Stomach (tissue), 9 donors: ENCODE measurements around the gene ATP8A2. TPM values are rescaled to one million over a fixed set of nuclear protein-coding genes. Genes with fewer than 3 reads are reported as not detected.
A peak's percentile ranks its signal among the peaks of the same experiment; 100 is the strongest.
"Not testable (repeated sequence)": the region's sequence is repeated elsewhere in the genome, so short reads cannot be mapped to it uniquely, and the experiment has no call there.

Source experiments
- DNase-seq, 2 donors: peaks; one replicate each; pipeline versions ENCODE4 v3.0.0 to v3.0.0-alpha.2; 2013 to 2019
- H3K27ac ChIP-seq, 5 donors: fragments of 200-600 bp in 4 of 5; sonication (generic) in 4 of 5; one replicate each; pipeline ENCODE4 v1.5.1; 2013 to 2019; ENCODE audit warnings: mild to moderate bottlenecking in 1 of 5, moderate library complexity in 1 of 5
- H3K27me3 ChIP-seq, 3 donors: fragments of 200-600 bp; sonication (generic); one replicate each; pipeline ENCODE4 v1.5.1; 2017 to 2019; ENCODE audit warnings: mixed run types in 1 of 3
- H3K36me3 ChIP-seq, 4 donors: fragments of 200-600 bp; sonication (generic); 1 replicate in 3 of 4; 2 replicates in 1 of 4; pipeline ENCODE4 v1.5.1; 2016 to 2019
- H3K4me1 ChIP-seq, 4 donors: fragments of 200-600 bp; sonication (generic); one replicate each; pipeline ENCODE4 v1.5.1; 2016 to 2019
- H3K4me3 ChIP-seq, 4 donors: fragments of 200-600 bp; sonication (generic) in 3 of 4; one replicate each; pipeline ENCODE4 v1.5.1; 2016 to 2019; ENCODE audit warnings: mild to moderate bottlenecking in 1 of 4
- H3K9me3 ChIP-seq, 4 donors: fragments of 200-600 bp; sonication (generic); one replicate each; pipeline ENCODE4 v1.5.1; 2016 to 2019
- EP300 ChIP-seq: sonication (generic); formaldehyde crosslinking; IDR thresholded peaks from one replicate; pipeline ENCODE4 v1.6.1; 2017; ENCODE audit warnings: antibody characterized with exemption
- POLR2A ChIP-seq, 4 donors: fragments of 450-650 bp; IDR thresholded peaks; one replicate each; pipeline ENCODE4 v1.6.1; 2016; ENCODE audit warnings: antibody characterized with exemption in 4 of 4, control low read depth in 2 of 4, mild to moderate bottlenecking in 1 of 4, moderate library complexity in 1 of 4
- POLR2AphosphoS5 ChIP-seq, 3 donors: sonication (generic); formaldehyde crosslinking; IDR thresholded peaks; one replicate each; pipeline ENCODE4 v1.6.1; 2016; ENCODE audit warnings: antibody characterized with exemption in 3 of 3
- whole genome bisulfite sequencing, 5 donors: extraction: QIAGEN DNeasy Blood & Tissue Kit in 3 of 5; methylation state at CpG; one replicate each; pipeline versions ENCODE4 v1.1.5 to v1.1.7; 2013 to 2018; 5-methylcytosine and 5-hydroxymethylcytosine counted together
- intact Hi-C: fragments of 100-400 bp; cut with DNase I; formaldehyde crosslinking; loops from one replicate; pipeline ENCODE4 v1.15.1; 2023; ENCODE audit warnings: low total_unique reads
- polyA plus RNA-seq, 3 donors: library from polyadenylated mRNA; stranded (reverse); fragments of 200-250 nt; gene quantifications; one replicate each; pipeline ENCODE4 v1.2.3, GENCODE V29; 2013
- small RNA-seq, 4 donors: library from RNA; depleted of rRNA; stranded (forward); fragments of <200 nt; gene quantifications; one replicate each; pipeline ENCODE3, GENCODE V24; 2016
- total RNA-seq, 5 donors: library from RNA; depleted of rRNA; stranded (reverse); fragments of >200 nt; gene quantifications; one replicate each; pipeline versions ENCODE4 v1.1.0 to v1.2.3, GENCODE V29; 2014 to 2016
- TF ChIP-seq, protein P1 (sequence below), 7 experiments: fragments of 450-650 bp in 4 of 7; fragments of 200-600 bp in 3 of 7; sonication (generic) in 3 of 7; IDR thresholded peaks; one replicate each; pipeline ENCODE4 v1.5.1; 2016 to 2019; ENCODE audit warnings: antibody characterized with exemption in 7 of 7, control low read depth in 2 of 7, mild to moderate bottlenecking in 1 of 7
- donor health status: healthy with polysubstance abuse.
- donor health status: Bipolar disorder and iron deficiency.
- donor health status: healthy.

ATP8A2 gene
- total and polyA plus RNA-seq, 8 donors = 0.12 to 3.5 (median 0.20) TPM; not detected in 3

DNA sequence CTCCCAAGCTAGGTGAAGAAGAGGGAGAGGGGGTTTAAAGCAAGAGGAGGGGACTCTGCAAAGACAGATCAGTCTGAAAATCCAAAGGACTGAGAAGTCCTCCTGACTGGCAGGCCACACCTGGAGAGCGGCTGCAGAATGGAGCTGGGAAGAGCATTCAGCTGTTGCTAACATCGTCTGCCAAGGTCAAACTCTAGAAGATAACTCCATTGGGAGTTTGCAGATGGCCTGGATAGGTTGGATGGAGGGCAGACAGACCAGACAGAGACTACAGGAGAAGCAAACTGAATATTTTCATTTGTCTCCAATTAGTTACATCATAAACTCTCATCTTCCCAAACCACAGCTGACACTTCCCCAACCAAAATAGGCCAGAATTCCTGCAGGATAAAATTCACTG, 699.9 kb downstream of the ATP8A2 start:
- H3K9me3 ChIP-seq = no peaks in the 10 kb centered on the region
- H3K27ac ChIP-seq = no peak overlapping the region
- peaks cover 0 to 25% (median 7%) of the 10 kb centered on the region in 3 donors for H3K27me3 ChIP-seq
- TF ChIP-seq EP300 (no peak), POLR2AphosphoS5 (IDR thresholded peaks at IDR 0.05) (no peak), POLR2A (IDR thresholded peaks at IDR 0.05) (no peak)
- TF ChIP-seq, protein P1, sequence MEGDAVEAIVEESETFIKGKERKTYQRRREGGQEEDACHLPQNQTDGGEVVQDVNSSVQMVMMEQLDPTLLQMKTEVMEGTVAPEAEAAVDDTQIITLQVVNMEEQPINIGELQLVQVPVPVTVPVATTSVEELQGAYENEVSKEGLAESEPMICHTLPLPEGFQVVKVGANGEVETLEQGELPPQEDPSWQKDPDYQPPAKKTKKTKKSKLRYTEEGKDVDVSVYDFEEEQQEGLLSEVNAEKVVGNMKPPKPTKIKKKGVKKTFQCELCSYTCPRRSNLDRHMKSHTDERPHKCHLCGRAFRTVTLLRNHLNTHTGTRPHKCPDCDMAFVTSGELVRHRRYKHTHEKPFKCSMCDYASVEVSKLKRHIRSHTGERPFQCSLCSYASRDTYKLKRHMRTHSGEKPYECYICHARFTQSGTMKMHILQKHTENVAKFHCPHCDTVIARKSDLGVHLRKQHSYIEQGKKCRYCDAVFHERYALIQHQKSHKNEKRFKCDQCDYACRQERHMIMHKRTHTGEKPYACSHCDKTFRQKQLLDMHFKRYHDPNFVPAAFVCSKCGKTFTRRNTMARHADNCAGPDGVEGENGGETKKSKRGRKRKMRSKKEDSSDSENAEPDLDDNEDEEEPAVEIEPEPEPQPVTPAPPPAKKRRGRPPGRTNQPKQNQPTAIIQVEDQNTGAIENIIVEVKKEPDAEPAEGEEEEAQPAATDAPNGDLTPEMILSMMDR (IDR thresholded peaks at IDR 0.05) = no peak
- intact Hi-C loops = loop anchor here (2.0 kb wide), 1 partner anchor 497 kb away; no protein-coding TSS in a partner anchor
- no peaks in the 10 kb centered on the region for H3K36me3 ChIP-seq
- no peak overlapping the region for H3K4me3 ChIP-seq
- DNase-seq = no peak
- H3K4me1 ChIP-seq = no peaks in the 10 kb centered on the region
- WGBS, 5 donors = 79 to 92% (median 85%) methylated on average over 2 of the region's 2 CpGs

DNA sequence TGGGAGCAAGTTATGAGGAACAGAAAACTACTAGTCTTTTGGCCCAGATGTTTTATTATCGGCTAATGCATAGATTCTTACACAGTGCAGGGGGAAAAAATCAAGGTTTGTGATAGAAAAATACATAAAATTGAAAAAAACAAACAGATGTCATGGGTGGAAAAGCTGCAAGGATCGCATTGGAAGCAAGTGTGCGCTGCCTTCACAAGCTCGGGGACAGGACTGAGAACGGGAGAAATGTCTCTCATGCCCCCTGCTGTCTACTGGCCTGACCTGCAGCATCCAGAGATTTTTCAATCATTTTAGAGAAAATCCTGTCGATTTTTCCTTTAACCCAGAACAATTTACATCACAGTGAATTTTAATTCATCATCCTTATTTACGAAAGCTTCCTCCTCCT, 700.6 kb downstream of the ATP8A2 start:
- H3K27me3 ChIP-seq = peaks cover 0 to 25% (median 7%) of the 10 kb centered on the region in 3 donors
- H3K27ac ChIP-seq, H3K36me3 ChIP-seq, H3K9me3 ChIP-seq, H3K4me1 ChIP-seq, intact Hi-C loops, H3K4me3 ChIP-seq, DNase-seq: not testable (repeated sequence)
- WGBS, 5 donors = 8 to 14% (median 12%) methylated on average over 4 to 6 of the region's 7 CpGs
- TF ChIP-seq, protein P1 (IDR thresholded peaks at IDR 0.05) = peak in 1 of 7 experiments; percentile 33

DNA sequence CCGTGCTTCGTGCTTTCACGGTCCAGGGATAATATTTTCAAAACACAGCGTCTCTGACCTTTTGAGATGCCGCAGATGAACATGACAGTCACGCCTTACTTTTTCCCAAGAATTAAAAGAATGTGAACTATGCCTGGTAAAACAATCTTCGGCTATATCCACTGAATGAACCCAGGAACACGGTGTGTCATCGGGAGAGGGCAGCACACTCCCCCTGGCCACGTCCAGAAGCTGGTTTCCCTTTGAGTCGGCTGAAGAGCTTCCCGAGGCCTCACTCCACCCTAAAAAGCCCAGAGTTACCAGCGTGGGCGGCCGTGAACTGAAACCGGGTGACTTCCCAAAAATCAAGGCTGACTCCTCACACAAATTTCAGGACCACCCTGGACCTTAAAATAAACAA, 702.9 kb downstream of the ATP8A2 start:
- Histone ChIP-seq H3K4me1 (no peaks in the 10 kb centered on the region), H3K27me3 (peaks cover 0 to 30% (median 7%) of the 10 kb centered on the region in 3 donors), H3K9me3 (no peaks in the 10 kb centered on the region), H3K36me3 (no peaks in the 10 kb centered on the region), H3K27ac (no peak overlapping the region), H3K4me3 (no peak overlapping the region)
- intact Hi-C loops = no loop called here
- no peak for DNase-seq
- TF ChIP-seq, protein P1 (IDR thresholded peaks at IDR 0.05) = no peak
- WGBS, 5 donors = 33 to 48% (median 35%) methylated on average over 16 of the region's 16 CpGs

Small RNAs within 50 kb of the gene (small RNA-seq; reads per million reads assigned to genes)
- gene RN7SL741P (0 reads per million in 4 donors), gene RNU6-78P (0 reads per million in 4 donors), gene RNY1P3 (0 reads per million in 4 donors)

Other genes with a start within 250 kb of the ATP8A2 start
- gene AMER2, start 199.7 kb upstream of the ATP8A2 start, total RNA-seq = 1 to 10 TPM in 1 of 5 donors, under 1 TPM in 1, not detected in 3; 0.14 to 1.1 TPM
- gene AMER2, start 199.7 kb upstream of the ATP8A2 start, polyA plus RNA-seq = under 1 TPM in 1 of 3 donors, not detected in 2; 0.03 TPM
- 10 to 100 TPM in 3 of 5 donors, 1 to 10 TPM in 2; 2.3 to 25.0 (median 19.9) TPM for gene MTMR6, start 84.5 kb upstream of the ATP8A2 start, total RNA-seq
- gene MTMR6, start 84.5 kb upstream of the ATP8A2 start, polyA plus RNA-seq = 10 to 100 TPM in 1 of 3 donors, 1 to 10 TPM in 2; 5.0 to 12.5 (median 7.8) TPM
- gene NUP58, start 70.3 kb upstream of the ATP8A2 start, total RNA-seq = 10 to 100 TPM in 4 of 5 donors, 1 to 10 TPM in 1; 6.4 to 96.3 (median 54.6) TPM
- gene NUP58, start 70.3 kb upstream of the ATP8A2 start, polyA plus RNA-seq = 10 to 100 TPM in 2 of 3 donors, 1 to 10 TPM in 1; 8.9 to 12.8 (median 11.9) TPM